T-helper 22 cell (primary cell): ENCODE data around the gene PZP.

ENCODE experiments used
- DNase-seq: peaks from one replicate; pipeline ENCODE4 v3.0.0-alpha.2; 2020; ENCODE audit warnings: low read depth

PZP gene

GRCh38 chr12:9123781-9124382 lies 84.3 kb downstream of the PZP start:
- DNase-seq: no peak

DNA sequence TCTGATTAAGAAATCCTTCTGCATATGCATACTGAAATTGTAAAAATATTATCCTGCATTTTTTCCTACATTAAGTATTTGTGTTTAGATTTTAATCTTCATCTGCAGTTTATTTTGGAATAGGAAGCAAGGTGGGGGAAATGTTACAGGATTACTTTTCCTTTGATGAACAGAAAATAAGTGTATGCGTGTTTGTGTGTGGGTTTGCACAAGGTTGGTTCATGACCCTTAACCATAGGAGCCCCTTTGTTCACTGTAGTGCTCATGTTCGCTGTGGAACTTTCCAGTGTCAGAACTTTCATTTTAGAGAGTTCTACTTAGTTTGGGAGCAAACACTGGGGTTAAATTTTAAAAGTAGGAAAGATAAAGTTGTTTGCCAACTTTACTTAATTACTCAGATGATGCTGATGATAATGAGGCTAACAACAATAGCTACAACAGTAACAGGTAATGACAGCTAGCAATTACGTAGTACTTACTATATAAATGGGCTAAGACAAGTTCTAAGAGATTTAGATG lies 86.0 kb downstream of the PZP start:
- DNase-seq: no peak

GRCh38 chr12:9120487-9121184 lies 87.6 kb downstream of the PZP start:
- DNase-seq: no peak

DNA sequence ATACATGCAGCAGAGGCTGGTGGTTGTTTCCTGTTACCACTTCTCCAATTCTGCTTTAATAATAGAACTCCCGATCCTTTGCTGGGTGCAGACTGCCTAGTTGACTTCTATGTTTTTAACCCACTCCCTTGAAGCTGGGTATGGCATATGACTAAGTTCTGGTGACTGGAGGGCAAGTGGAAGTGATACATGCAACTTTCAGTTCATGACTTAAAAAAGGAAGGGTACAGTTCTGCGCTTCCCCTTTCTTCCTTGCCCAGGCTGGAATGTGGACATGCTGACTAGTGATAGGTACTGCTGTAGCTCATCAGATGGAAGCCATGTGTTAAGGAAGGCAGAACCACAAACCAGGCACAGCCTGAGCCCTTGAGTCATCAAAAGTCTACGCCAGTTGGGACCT lies 90.0 kb downstream of the PZP start:
- no peak for DNase-seq

DNA sequence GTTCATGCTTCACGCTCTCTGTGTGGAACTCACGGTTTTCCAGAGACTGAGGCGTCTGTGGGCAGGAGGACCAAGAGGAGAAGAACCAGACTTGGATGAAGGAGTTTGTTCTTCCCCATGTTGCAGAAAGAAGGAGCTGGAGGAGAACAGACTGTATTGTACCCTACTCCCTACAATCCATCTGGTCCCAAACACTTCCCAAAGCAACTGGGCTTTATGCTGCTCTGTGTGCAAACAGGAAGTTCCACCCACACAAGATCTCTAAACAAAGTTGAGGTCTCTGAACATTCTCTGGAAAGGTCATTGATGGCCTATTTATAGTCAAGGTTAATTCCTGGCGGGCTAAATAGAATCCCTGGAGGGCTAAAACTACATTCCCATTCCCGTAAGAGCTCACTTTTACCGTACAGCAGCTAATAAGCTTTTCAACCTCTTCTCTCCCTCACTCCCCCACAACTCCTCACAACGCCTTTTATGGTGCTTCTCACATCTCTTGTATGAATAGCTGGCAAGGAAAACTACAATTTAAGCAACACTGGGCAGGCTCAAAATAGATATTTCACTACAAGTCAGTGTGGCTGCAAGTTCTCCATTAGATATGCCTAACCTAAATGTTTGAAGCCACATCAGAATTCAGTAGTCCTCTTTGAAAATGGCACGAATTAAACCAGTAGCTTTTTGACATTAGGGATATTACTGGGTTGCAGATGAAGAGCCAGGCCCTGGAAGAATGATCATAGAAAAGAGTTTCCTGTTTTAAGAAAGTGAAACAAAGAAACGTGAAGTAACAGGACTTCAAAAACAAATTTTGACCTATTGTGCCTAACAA lies 92.2 kb downstream of the PZP start, which contains the start of gene A2M:
TSS of gene A2M (minus strand) at position 189 of the 829 bp plus-strand sequence. CDS start at position 119, 70 bp downstream.
- DNase-seq: no peak

DNA sequence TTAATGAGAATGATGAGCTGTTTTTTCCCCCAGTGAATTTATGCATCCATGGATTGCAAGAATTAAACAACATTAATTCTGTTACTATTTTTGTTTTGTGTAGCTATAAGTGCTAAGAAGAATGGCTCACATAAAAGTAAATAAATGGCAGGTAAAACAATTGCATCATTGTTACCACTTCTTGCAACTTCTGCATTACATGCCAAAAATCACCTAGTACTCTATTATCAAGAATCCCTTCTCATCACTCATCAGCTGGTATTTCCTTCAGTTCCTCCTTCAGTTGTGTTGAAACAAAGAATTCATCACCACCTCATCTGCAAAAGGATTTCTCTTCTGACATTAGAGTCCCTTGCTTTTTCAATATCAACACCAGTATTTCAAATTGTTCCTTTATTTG lies 93.2 kb downstream of the PZP start:
- no peak for DNase-seq

- no peak for DNase-seq
Measured at GRCh38 chr12:9113987-9114309, 94.2 kb downstream of the PZP start.

GRCh38 chr12:9113296-9113986 lies 94.8 kb downstream of the PZP start:
- DNase-seq: no peak

DNA sequence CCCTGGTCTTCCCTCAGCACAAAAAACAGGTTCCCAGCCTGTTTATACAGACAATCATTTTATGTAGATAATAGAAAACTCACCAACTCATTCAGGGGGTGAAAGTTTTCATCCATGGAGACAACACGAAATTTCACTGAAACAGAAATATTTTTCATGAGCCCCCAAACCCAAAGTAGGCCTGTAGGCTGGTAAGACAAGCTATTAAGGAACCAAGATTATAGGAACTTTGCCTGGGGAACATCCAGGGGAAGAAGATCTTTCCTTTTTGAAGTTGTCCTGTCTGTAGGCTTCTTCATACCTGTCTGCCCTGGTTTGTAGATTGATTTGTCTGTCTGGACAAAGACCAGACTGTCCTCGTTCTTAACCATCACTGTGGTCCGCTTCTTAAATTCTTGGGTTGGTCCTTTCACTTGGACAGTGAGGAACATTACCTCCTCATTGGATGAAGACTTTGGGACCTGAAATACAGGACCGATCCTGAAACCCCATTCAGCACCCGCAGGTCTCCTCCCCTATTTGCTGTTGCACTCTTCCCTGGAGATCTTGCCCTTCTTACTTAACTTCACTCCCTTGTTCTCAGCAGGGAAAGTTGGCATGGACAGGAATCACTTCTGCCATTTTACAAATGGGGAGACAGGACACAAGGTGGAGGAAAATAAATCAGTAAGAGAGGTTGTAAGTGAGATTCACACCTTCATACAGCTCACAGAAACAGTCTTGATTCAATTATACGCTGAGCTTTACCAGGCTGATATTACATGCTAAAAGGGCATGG lies 95.9 kb downstream of the PZP start:
- DNase-seq: no peak

DNA sequence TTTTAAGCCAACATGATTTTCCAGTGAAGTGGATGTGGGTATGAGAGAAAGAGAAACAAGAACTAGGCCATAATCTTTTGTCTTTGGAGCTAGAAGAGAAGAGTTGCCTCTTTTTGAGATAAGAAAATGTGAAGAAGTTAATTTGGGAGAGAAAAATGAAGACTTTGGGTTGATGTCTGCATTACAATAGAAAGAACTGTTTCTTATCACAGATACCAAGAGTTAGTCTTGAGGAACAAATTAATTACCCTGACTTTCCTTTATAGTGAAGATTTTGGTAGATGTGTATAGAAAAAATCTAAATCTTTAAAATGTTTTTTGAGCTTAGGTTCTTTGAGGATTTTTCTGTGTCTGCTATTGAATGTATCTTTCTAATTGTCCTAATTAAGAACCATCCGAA lies 96.7 kb downstream of the PZP start:
- no peak for DNase-seq

- DNase-seq: no peak
Measured at GRCh38 chr12:9109737-9110491, 98.3 kb downstream of the PZP start.

DNA sequence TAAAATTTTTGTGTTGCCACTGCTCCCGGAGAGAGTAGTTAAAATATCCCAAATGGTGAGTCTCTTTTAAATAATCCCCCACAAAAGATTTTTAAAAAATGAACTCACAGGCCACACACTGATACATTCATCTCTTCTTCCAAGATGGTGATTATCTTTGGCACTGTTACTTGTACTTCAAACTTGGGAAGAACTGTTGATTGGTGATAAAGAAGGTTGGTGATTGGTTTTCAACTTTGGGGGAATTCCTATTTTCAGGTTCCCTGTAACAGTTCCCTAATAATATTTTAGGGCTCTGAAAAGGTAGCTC lies 99.0 kb downstream of the PZP start:
- DNase-seq: no peak

DNA sequence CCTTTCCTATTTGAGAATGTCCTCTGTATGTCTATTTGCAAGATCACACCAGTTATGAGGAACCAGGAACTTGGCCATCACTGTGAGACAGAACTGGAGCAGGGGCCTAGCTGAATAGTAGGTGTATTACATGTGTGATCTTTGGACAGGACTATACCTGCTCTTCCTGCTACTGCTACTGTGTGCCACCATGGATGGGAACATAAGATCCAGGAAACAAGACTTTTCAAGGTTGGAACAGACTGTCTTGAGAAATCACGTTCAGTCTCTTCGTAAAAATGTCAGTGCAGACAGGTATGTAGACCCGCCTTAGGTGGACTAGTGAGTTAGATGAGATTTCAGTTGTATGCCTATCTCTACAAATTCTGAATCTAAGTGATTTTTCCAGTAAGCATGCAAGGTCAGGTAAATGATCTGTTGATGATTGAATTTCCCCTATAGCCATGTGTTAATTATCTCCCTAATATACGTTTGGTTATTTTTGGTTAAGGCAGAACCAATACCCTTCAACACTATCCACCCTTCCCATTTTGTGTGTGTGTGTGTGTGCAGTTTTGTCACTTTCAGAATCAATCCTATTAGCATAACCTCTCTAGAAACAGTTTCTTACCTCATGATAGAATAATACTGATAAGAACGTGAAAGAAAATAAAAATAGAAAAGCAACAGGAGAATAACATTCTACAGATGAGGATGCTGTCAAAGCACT lies 99.5 kb downstream of the PZP start:
- DNase-seq: no peak

DNA sequence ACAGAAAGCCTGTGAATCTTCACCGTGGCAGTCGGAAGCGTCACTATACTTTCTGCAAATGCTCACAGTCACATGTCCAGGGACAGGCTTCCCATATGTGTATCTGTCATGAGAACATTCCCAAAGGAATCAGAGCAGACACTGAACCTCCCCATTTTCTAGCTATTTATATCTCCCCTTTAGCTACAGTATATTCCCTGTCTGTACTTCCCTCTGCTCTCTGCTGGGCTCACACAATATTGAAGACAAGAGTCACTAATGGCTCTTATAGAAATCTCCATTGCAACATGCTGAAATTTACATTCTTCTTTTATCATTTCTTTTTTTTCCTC lies 100.7 kb downstream of the PZP start:
- no peak for DNase-seq

DNA sequence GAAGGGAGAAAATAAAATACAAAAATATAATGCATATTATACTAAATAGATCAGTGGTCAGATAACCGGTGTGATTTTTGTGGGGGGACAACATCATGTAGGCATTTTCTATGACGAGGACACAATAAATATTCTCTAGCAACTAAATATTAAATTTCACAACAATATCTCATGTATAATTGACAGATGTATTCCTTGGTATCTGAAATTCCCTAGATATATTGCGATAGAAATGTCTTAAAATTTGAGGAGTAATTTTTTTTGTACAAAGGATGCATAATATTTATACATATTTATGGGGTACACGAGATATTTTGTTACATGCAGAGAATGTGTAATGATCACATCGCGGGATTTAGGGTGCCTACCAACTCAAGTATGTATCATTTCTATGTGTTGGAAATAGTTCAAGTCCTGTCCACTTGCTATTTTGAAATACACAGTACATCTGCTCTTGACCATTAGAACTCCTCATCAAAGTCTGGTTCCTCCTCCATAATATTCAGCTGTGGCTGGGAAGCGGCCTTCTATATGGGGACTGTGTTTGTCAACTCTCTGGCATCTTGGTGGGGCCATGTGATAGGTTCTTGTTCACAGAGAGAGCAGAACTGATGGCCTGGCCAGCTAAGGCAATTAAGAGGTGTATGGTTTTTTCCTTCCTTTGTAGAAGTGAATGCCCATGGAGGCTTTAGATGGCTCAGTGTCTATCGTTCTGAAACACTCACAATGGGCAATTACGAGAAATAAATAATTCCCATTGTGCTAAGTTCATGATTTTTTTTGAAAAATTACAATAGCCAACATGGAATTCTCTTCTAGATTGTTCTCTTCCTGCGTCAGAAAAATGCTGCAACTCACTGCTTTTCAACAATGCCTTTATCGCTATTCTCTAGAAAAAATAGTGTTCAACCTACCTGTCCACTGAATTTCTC lies 101.3 kb downstream of the PZP start:
- DNase-seq: no peak

DNA sequence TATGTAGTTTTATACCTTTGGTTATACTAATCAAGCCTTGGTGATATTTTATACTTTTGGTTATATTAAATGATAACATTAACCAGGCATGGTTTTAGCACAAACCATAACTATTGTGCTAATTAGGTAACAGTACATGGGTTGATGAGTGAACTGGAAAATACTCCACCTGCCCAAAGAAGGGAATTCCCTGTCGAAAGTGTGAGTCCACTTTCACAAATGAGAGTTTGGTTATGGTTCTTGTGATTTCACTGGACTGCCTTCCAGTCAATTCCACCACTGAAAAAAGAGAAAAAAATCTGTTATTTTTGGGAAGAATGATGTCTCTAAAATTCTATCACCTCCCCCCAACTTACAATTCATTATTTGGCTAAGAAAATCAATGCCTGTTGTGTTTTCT lies 102.1 kb downstream of the PZP start:
- no peak for DNase-seq

- DNase-seq: no peak
Measured at GRCh38 chr12:9104767-9105423, 103.3 kb downstream of the PZP start.

GRCh38 chr12:9104087-9104486 lies 104.1 kb downstream of the PZP start:
- no peak for DNase-seq
